ENCODE results near the gene FOSB. TPM values are rescaled to one million over a fixed set of nuclear protein-coding genes. Genes with fewer than 3 reads are reported as not detected.

Gene FOSB
- total RNA-seq, 4 donors from 2014 or later: 0.85 to 56.1 (median 9.6) TPM

DNA sequence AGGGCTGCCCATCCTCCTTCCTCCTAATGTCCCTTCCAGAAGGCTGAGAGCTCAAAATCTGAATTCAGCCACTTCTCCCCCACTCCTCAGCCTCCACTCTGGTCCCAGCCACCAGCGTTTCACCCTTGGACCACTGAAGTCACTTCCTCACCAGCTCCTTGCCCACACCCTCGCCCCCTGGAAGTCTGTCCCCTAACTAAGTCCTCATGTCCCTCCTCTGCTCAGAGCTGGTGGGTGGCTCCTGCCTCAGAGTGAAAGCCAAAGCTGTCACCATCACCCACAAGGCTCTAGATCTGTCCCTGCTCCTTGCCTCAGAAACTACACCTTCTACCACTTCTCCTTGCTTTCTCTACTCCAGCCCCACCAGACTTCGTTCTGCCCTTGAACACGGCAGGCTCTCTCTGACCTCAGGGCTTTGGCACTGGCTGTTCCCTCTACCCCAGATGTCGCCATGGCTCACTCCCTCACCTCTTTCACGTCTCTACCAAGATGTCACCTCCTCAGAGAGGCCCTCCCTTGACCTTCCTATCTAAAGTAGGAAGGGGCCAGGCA is 45.8 kb upstream of the FOSB start:
- TF ChIP-seq, protein P1, sequence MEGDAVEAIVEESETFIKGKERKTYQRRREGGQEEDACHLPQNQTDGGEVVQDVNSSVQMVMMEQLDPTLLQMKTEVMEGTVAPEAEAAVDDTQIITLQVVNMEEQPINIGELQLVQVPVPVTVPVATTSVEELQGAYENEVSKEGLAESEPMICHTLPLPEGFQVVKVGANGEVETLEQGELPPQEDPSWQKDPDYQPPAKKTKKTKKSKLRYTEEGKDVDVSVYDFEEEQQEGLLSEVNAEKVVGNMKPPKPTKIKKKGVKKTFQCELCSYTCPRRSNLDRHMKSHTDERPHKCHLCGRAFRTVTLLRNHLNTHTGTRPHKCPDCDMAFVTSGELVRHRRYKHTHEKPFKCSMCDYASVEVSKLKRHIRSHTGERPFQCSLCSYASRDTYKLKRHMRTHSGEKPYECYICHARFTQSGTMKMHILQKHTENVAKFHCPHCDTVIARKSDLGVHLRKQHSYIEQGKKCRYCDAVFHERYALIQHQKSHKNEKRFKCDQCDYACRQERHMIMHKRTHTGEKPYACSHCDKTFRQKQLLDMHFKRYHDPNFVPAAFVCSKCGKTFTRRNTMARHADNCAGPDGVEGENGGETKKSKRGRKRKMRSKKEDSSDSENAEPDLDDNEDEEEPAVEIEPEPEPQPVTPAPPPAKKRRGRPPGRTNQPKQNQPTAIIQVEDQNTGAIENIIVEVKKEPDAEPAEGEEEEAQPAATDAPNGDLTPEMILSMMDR (IDR thresholded peaks at IDR 0.05): no peak
- no peak for TF ChIP-seq POLR2A (IDR thresholded peaks at IDR 0.05)
- no peak for DNase-seq
- Histone ChIP-seq H3K36me3 (peaks cover 0 to 35% (median 0%) of the 10 kb centered on the region in 3 donors), H3K4me3 (no peak overlapping the region), H3K9me3 (no peaks in the 10 kb centered on the region), H3K27me3 (no peaks in the 10 kb centered on the region), H3K27ac (no peak overlapping the region), H3K4me1 (peaks cover 0 to 24% (median 17%) of the 10 kb centered on the region in 4 donors)

DNA sequence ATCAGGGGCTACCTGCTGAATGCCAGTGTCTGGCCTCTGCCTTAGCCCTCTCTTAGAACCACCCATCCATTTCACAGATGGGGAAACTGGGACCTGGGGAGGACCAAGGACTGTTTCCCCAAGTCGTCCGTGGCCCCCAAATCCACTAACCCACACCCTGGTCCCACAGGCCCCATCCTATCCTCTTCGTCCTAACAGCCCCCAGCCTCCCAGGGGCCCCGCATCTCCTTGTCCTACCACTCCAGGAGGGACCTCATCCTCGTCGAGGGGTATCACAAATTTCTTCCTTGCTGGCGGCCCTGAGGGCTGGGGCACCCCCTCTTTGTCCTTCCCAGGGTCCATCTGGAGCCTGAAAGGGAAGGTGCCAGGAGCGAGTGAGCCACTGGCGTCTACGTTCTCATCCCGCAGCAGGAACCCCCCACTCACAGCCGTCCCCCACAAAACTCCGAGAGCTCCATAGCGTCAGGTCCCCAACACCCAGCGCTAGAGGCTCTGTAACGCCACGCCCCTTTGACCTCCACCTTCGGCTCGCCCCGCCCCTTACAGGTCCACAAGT is 44.7 kb upstream of the FOSB start:
- DNase-seq: peak in 1 of 3 donors; percentile 100

DNA sequence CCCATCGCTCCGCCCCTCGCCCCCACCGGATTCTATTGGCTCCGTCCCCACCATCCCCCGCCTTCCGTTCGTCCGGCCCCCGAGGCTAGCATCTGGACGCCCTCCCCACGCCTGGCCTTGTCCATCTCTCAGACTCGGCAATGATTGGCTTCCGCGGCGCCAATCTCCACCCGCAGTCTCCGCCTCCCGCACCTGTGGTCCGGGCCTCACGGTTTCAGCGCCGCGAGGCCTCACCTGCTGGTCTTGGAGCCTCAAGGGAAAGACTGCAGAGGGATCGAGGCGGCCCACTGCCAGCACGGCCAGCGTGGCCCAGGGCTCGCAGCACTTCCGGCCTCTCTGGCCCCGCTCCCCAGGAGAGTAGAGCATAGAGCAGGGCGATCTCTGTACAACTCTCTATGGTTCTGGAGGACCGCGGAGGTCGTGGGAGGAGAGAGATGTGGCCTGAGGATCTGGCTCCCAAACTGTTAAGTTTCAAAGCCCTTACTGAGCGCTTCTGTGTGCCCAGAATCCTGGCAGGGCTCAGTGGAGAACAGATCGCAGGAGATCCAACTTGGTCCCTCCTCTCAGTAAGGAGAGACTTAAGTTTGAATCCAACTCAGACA is 44.1 kb upstream of the FOSB start, which contains the start of gene ERCC1:
TSS of gene ERCC1 (minus strand) at position 329 of the 602 bp plus-strand sequence. CDS start 543 bp downstream, outside the sequence.
- TF ChIP-seq POLR2A (IDR thresholded peaks at IDR 0.05): peak; percentile 77 to 84
- TF ChIP-seq, protein P1 (IDR thresholded peaks at IDR 0.05): no peak
- H3K9me3 ChIP-seq: no peaks in the 10 kb centered on the region
- DNase-seq: peak in 2 of 3 donors; percentile 98 to 100
- H3K27ac ChIP-seq: peak within 1 kb of the TSS; percentile 82 to 94 (median 89)
- H3K27me3 ChIP-seq: peaks cover 0 to 3% of the 10 kb centered on the region in 2 donors
- peak within 1 kb of the TSS; percentile 44 to 63 (median 58) for H3K4me3 ChIP-seq
- peaks cover 0 to 30% (median 23%) of the 10 kb centered on the region in 4 donors for H3K4me1 ChIP-seq
- H3K36me3 ChIP-seq: peaks cover 0 to 25% (median 0%) of the 10 kb centered on the region in 3 donors

More for the DNA sequence above, 44.7 kb upstream of the FOSB start:
- no peaks in the 10 kb centered on the region for H3K9me3 ChIP-seq
- peak overlapping the region; percentile 82 to 94 (median 89) for H3K27ac ChIP-seq
- H3K4me1 ChIP-seq: peaks cover 0 to 24% (median 18%) of the 10 kb centered on the region in 4 donors
- H3K27me3 ChIP-seq: no peaks in the 10 kb centered on the region
- H3K36me3 ChIP-seq: peaks cover 0 to 31% (median 0%) of the 10 kb centered on the region in 3 donors
- TF ChIP-seq POLR2A (IDR thresholded peaks at IDR 0.05): no peak
- TF ChIP-seq, protein P1 (IDR thresholded peaks at IDR 0.05): no peak
- H3K4me3 ChIP-seq: peak overlapping the region; percentile 44 to 63 (median 58)

DNA sequence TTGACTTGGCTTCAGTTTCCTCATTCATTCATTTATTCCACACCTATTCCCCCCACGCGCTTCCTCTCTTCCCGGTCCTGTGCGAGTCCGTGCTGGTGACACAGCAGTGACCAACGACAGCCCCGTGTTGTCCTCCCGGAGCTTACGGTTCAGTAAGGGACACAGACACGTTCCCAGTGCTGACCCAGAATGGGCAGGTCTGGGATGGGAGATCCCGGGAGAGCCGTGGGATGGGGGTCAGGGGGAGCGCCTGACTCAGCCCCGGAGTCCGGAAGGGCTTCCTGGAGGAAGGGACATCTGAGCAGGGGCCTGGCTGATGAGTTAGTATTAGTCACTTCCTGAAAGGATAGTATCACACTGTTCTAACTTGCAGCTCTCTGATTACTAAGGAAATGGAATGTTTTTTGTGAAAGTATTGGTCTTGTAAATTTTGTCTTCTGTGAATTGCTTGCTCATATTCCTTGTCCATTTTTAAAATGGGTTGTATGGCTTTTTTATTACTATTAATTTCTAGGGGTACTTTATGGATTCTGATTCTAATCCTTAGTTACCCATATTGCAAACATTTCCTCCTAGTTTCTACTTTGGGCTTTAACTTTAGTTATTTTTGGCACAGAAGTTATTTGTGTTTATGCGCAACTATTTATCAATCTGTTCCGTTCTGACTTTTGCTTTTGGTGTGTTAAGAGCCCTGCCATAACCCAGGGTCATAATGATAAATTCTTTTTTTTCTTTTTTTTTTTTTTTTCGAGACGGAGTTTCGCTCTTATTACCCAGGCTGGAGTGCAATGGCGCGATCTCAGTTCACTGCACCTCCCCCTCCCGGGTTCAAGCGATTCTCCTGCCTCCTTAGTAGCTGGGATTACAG is 43.4 kb upstream of the FOSB start:
- H3K27me3 ChIP-seq: peaks cover 0 to 7% of the 10 kb centered on the region in 2 donors
- peak overlapping the region; percentile 82 to 94 (median 89) for H3K27ac ChIP-seq
- peaks cover 0 to 32% (median 23%) of the 10 kb centered on the region in 4 donors for H3K4me1 ChIP-seq
- H3K9me3 ChIP-seq: no peaks in the 10 kb centered on the region
- TF ChIP-seq, protein P1 (IDR thresholded peaks at IDR 0.05): no peak
- no peak for TF ChIP-seq POLR2A (IDR thresholded peaks at IDR 0.05)
- DNase-seq: peak; percentile 47 to 86 (median 76)
- peak overlapping the region; percentile 44 to 63 (median 58) for H3K4me3 ChIP-seq
- peaks cover 0 to 18% (median 0%) of the 10 kb centered on the region in 3 donors for H3K36me3 ChIP-seq

All from Peyer's patch (tissue), 4 donors.